Measurements from ENCODE around the gene MAEL. TPM values are rescaled to one million over a fixed set of nuclear protein-coding genes. Genes with fewer than 3 reads are reported as not detected.
A peak's percentile ranks its signal among the peaks of the same experiment; 100 is the strongest.

Gene MAEL
- total RNA-seq, 4 donors from 2014 or later = not detected

DNA sequence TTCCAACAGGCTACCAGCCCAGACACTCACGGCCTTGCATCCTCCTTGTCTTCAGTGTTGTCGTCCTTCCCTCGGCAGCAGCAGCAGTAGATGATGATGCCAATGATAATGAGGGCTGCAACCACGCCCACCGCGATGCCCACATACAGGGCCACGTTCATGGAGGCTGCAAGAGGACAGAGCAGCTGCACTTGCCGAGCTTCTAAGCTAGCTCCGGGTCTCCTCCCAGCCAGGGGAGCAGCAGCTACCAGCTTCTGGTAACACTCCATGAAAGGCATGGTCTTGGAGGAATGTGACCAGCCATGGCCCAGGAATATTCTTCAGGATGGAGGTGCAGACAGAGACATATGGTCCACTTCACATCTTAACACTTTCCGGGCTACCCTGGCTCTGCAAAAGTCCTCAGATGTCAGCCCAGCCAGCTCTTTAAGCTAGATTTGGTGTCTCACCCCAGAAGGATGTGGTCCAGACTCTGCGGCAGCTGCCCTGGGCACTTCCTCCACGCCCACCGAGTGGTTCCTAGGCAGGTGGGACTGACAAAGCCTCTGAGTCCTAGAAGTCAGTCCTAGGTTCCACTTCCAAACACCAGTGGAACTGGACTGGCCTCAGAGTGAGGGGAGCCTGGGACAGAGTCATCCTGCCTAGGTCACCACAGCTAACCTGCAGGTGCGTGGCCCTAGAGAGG, 66.0 kb downstream of the MAEL start:
- ATAC-seq (no peak), DNase-seq (no peak)
- TF ChIP-seq POLR2A (IDR thresholded peaks at IDR 0.05) = no peak
- TF ChIP-seq, protein P1, sequence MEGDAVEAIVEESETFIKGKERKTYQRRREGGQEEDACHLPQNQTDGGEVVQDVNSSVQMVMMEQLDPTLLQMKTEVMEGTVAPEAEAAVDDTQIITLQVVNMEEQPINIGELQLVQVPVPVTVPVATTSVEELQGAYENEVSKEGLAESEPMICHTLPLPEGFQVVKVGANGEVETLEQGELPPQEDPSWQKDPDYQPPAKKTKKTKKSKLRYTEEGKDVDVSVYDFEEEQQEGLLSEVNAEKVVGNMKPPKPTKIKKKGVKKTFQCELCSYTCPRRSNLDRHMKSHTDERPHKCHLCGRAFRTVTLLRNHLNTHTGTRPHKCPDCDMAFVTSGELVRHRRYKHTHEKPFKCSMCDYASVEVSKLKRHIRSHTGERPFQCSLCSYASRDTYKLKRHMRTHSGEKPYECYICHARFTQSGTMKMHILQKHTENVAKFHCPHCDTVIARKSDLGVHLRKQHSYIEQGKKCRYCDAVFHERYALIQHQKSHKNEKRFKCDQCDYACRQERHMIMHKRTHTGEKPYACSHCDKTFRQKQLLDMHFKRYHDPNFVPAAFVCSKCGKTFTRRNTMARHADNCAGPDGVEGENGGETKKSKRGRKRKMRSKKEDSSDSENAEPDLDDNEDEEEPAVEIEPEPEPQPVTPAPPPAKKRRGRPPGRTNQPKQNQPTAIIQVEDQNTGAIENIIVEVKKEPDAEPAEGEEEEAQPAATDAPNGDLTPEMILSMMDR (IDR thresholded peaks at IDR 0.05 in 4 of 5, conservative IDR thresholded peaks at IDR 0.05 in 1 of 5) = no peak
- H3K27ac ChIP-seq = no peak overlapping the region
- intact Hi-C loops (cut with DNase I; ENCODE audit: low total_unique reads) = no loop called here
- no peaks in the 10 kb centered on the region for H3K27me3 ChIP-seq
- H3K9me3 ChIP-seq = no peaks in the 10 kb centered on the region
- in situ Hi-C loops (cut with MboI; ENCODE audit: low sequenced_read_pairs in 4 of 4) = loop anchor here in 3 of 4 donors (10.0 to 25.0 kb wide), 3 partner anchors 140 to 632 kb away; no protein-coding TSS in a partner anchor
- no peaks in the 10 kb centered on the region for H3K36me3 ChIP-seq
- H3K4me1 ChIP-seq = peaks cover 3 to 7% of the 10 kb centered on the region in 2 donors
- H3K4me3 ChIP-seq = no peak overlapping the region

DNA sequence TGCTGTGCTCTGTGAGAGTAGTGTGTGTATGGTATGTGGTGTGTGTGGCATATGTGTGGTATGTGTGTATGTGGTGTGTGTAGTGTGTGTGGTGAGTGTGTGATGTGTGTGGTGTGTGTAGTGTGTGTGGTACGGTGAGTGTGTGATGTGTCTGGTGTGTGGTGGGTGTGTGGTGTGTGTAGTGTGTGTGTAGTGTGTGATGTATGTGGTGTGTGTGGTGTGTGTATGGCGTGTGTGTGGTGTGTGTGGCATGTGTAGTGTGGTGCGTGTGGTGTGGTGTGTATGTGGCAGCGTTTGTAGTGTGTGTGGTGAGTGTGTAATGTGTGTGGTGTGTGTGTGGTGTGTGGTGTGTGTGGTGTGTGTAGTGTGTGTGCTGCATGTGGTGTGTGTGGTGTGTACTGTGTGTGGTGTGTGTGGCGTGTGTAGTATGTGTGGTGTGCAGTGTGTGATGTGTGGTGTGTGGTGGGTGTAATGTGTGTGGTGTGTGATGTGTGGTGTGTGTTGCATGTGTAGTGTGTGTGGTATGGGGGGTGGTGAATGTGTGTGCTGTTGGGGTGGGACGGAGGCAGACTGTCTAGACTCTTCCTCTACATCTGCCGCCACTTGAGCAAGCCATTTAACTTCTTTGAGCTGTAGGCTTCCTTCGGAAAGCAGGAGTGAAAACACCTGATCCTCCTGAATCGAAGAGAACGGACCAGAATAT, 67.6 kb downstream of the MAEL start:
- H3K27me3 ChIP-seq = no peaks in the 10 kb centered on the region
- in situ Hi-C loops (cut with MboI; ENCODE audit: low sequenced_read_pairs in 4 of 4) = loop anchor here in 3 of 4 donors (10.0 to 25.0 kb wide), 3 partner anchors 142 to 631 kb away; no protein-coding TSS in a partner anchor
- ATAC-seq (no peak), DNase-seq (no peak)
- intact Hi-C loops (cut with DNase I; ENCODE audit: low total_unique reads) = no loop called here
- peaks cover 3 to 7% of the 10 kb centered on the region in 2 donors for H3K4me1 ChIP-seq
- H3K9me3 ChIP-seq = no peaks in the 10 kb centered on the region
- H3K27ac ChIP-seq = no peak overlapping the region
- no peaks in the 10 kb centered on the region for H3K36me3 ChIP-seq
- no peak overlapping the region for H3K4me3 ChIP-seq
- TF ChIP-seq POLR2A (IDR thresholded peaks at IDR 0.05) = no peak
- TF ChIP-seq, protein P1 (IDR thresholded peaks at IDR 0.05 in 4 of 5, conservative IDR thresholded peaks at IDR 0.05 in 1 of 5) = no peak

DNA sequence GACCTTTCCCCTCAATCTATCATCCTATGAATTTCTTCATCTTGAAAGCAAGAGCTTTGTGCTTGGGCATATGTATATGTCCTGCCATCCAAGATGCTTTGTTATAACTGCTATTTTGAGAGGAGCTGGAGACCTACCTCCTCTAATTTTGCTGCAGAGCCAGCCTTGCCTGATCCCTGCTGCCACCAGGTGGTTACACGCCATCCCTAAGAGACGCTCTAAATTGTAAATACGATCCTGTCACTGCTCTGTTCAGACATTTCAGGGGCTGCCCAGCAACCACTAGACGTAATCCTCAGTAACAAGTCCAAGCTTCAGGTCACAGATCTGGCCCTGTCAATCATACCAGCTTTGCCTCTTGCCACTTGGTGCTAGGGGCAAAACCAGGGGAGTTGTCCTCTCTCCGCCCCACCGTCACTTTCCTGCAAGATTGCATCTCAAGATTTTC, 68.2 kb downstream of the MAEL start:
- H3K27me3 ChIP-seq = no peaks in the 10 kb centered on the region
- in situ Hi-C loops (cut with MboI; ENCODE audit: low sequenced_read_pairs in 4 of 4) = loop anchor here in 3 of 4 donors (10.0 to 25.0 kb wide), 3 partner anchors 142 to 630 kb away; no protein-coding TSS in a partner anchor
- peak in 1 of 2 donors; percentile 24 for DNase-seq
- no peaks in the 10 kb centered on the region for H3K9me3 ChIP-seq
- no peak overlapping the region for H3K27ac ChIP-seq
- no peak overlapping the region for H3K4me3 ChIP-seq
- intact Hi-C loops (cut with DNase I; ENCODE audit: low total_unique reads) = no loop called here
- H3K36me3 ChIP-seq = no peaks in the 10 kb centered on the region
- TF ChIP-seq, protein P1 (IDR thresholded peaks at IDR 0.05 in 4 of 5, conservative IDR thresholded peaks at IDR 0.05 in 1 of 5) = peak in 4 of 5 experiments; percentile 5 to 25 (median 15)
- TF ChIP-seq POLR2A (IDR thresholded peaks at IDR 0.05) = no peak
- peak; percentile 43 to 54 for ATAC-seq
- peaks cover 3 to 7% of the 10 kb centered on the region in 2 donors for H3K4me1 ChIP-seq

DNA sequence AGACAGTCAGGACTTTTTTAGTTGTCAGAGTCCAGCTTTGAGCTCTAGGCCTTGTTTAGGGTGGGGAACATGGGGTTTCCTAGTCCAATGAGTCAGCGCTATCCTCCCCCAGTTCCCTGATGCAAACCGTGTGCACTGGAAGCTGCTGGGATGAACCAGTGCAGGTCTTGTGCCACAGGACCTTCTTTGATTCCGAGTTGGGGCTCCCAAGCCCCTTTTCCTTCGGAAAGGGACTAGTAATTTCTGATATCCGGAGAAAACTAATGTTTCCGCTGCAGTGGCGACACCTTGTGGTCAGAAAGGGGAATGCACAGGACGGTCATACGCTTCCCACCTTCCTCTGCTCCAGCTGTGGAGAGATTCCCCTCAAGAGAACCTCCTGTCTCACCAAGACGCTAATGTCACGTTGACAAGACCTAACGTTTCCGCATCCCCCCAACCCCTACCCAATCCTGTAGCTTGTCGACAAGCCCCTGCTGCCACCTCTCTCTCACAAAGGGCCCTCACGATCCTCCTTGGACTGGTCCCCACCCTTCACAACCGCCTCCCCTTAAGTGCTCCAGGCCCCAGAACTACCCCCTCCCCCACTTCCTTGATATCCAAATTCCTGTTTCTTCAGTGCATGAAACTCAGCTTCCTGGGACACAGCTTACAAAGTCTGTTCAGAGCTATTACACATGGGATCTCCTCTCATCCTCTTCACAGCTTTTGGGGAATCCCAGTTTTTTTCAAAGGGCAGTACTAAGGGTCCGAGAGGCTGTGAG, 70.1 kb downstream of the MAEL start:
- peak overlapping the region; percentile 7 to 47 (median 40) for H3K27ac ChIP-seq
- in situ Hi-C loops (cut with MboI; ENCODE audit: low sequenced_read_pairs in 4 of 4) = loop anchor here in 3 of 4 donors (10.0 to 25.0 kb wide), 3 partner anchors 144 to 628 kb away; no protein-coding TSS in a partner anchor
- DNase-seq = peak in 1 of 2 donors; percentile 55

More for the DNA sequence above, 70.1 kb downstream of the MAEL start:
- Histone ChIP-seq H3K9me3 (no peaks in the 10 kb centered on the region), H3K27me3 (no peaks in the 10 kb centered on the region), H3K4me3 (peak overlapping the region in 1 of 4 donors; percentile 22), H3K36me3 (no peaks in the 10 kb centered on the region), H3K4me1 (peaks cover 3 to 7% of the 10 kb centered on the region in 2 donors)
- intact Hi-C loops (cut with DNase I; ENCODE audit: low total_unique reads) = loop anchor here (1.0 to 2.0 kb wide), 4 partner anchors 84 to 272 kb away; partner anchors contain the start of gene ILDR2
- ATAC-seq = peak; percentile 46 to 76
- TF ChIP-seq, protein P1 (IDR thresholded peaks at IDR 0.05 in 4 of 5, conservative IDR thresholded peaks at IDR 0.05 in 1 of 5) = peak; percentile 89 to 94 (median 91)
- TF ChIP-seq POLR2A (IDR thresholded peaks at IDR 0.05) = no peak

Measured in gastrocnemius medialis (tissue), 4 donors.